PC-3 (cell line): ENCODE measurements around the gene ATP6V1G3. TPM values are rescaled to one million over a fixed set of nuclear protein-coding genes. Genes with fewer than 3 reads are reported as not detected.
A peak's percentile ranks its signal among the peaks of the same experiment; 100 is the strongest.

Experiments
- ATAC-seq: fragments of 200-7000 bp; cut with Tn5 transposase; 2 replicates; pipeline ENCODE4 v1.9.1; 2020; ENCODE audit warnings: mild to moderate bottlenecking, moderate library complexity
- BruUV-seq: library from RNA; stranded (reverse); fragments of 400-500 nt; replicated peaks from 2 replicates; lab custom pipeline; 2021; lab: Mats Ljungman, UMichigan
- CTCF ChIA-PET: fragments of 300-600 bp; sonication (Branson Sonifier 250); formaldehyde crosslinking; loops from one replicate; lab custom pipeline; 2022; ENCODE audit warnings: antibody characterized with exemption; lab: Charles Lee
- POLR2A ChIA-PET: fragments of 300-600 bp; sonication (Branson Sonifier 250); formaldehyde crosslinking; loops from one replicate; lab custom pipeline; 2022; ENCODE audit warnings: antibody characterized with exemption; ENCODE audit not compliant: unreplicated experiment; lab: Charles Lee
- DNase-seq: peaks from one replicate; pipeline ENCODE4 v3.0.0-alpha.2; 2015
- H2AFZ ChIP-seq: fragments of 300-600 bp; sonication (generic); 2 replicates; pipeline ENCODE4 v1.6.0; 2016; ENCODE audit warnings: antibody characterized with exemption, low read length
- H3F3A ChIP-seq: fragments of 300-600 bp; sonication (generic); one replicate; pipeline ENCODE4 v1.6.0; 2017; ENCODE audit warnings: antibody characterized with exemption, low read length, control low read depth, mild to moderate bottlenecking; ENCODE audit not compliant: unreplicated experiment
- H3K27ac ChIP-seq: fragments of 300-600 bp; sonication (generic); 2 replicates; pipeline ENCODE4 v1.5.1; 2016; ENCODE audit warnings: mild to moderate bottlenecking, low read length
- H3K27me3 ChIP-seq: fragments of 300-600 bp; sonication (generic); 2 replicates; pipeline ENCODE4 v1.6.1; 2016; ENCODE audit warnings: low read length, mixed read lengths
- H3K36me3 ChIP-seq: fragments of 300-600 bp; sonication (generic); 2 replicates; pipeline ENCODE4 v1.6.1; 2016; ENCODE audit warnings: low read depth, mixed run types, low read length, mixed read lengths
- H3K4me1 ChIP-seq: fragments of 300-600 bp; sonication (generic); 2 replicates; pipeline ENCODE4 v1.5.1; 2016; ENCODE audit warnings: low read length; ENCODE audit not compliant: insufficient read depth
- H3K4me2 ChIP-seq: fragments of 300-600 bp; sonication (generic); 2 replicates; pipeline ENCODE4 v1.6.0; 2016; ENCODE audit warnings: low read length
- H3K4me3 ChIP-seq: fragments of 300-600 bp; sonication (generic); 2 replicates; pipeline ENCODE4 v1.5.1; 2016; ENCODE audit warnings: mild to moderate bottlenecking, low read length, mixed read lengths
- H3K79me2 ChIP-seq: fragments of 300-600 bp; sonication (generic); 2 replicates; pipeline ENCODE4 v1.6.1; 2017; ENCODE audit warnings: low read length, mixed read lengths
- H3K9ac ChIP-seq: fragments of 300-600 bp; sonication (generic); 2 replicates; pipeline ENCODE4 v1.6.0; 2016; ENCODE audit warnings: mild to moderate bottlenecking, low read length
- H3K9me2 ChIP-seq: fragments of 300-600 bp; sonication (generic); replicated peaks from 2 replicates; pipeline ENCODE4 v1.6.1; 2016; ENCODE audit warnings: mixed run types, low read length, mixed read lengths
- H3K9me3 ChIP-seq: fragments of 300-600 bp; sonication (generic); 2 replicates; pipeline ENCODE4 v1.6.1; 2016; ENCODE audit warnings: low read length, mixed read lengths
- H4K20me1 ChIP-seq: fragments of 300-600 bp; sonication (generic); 2 replicates; pipeline ENCODE4 v1.6.1; 2016; ENCODE audit warnings: low read length, mixed read lengths
- EZH2 ChIP-seq: fragments of 300-600 bp; sonication (generic); IDR thresholded peaks from one replicate; pipeline ENCODE4 v1.6.1; 2017; ENCODE audit warnings: antibody characterized with exemption, mild to moderate bottlenecking, low read length; ENCODE audit not compliant: unreplicated experiment
- EZH2phosphoT487 ChIP-seq: fragments of 300-600 bp; sonication (generic); IDR thresholded peaks from 2 replicates; pipeline ENCODE4 v1.6.1; 2018; ENCODE audit warnings: mild to moderate bottlenecking, antibody characterized with exemption, low read length, borderline replicate concordance
- intact Hi-C: fragments of 100-400 bp; cut with micrococcal nuclease; formaldehyde crosslinking; loops from 2 replicates; pipeline ENCODE4 v1.9.0; 2023
- total RNA-seq: library from RNA; depleted of rRNA; stranded (reverse); fragments of >200 nt; gene quantifications from 2 replicates; pipeline ENCODE4 v1.2.3, GENCODE V29; 2014
- TF ChIP-seq, protein P1 (sequence below): fragments of 300-600 bp; sonication (generic); conservative IDR thresholded peaks from 2 replicates; pipeline ENCODE4 v1.5.1; 2017; ENCODE audit warnings: antibody characterized with exemption, low read depth, mild to moderate bottlenecking, low read length

The ATP6V1G3 gene
- total RNA-seq, 1 experiment from 2014 or later: not detected

DNA sequence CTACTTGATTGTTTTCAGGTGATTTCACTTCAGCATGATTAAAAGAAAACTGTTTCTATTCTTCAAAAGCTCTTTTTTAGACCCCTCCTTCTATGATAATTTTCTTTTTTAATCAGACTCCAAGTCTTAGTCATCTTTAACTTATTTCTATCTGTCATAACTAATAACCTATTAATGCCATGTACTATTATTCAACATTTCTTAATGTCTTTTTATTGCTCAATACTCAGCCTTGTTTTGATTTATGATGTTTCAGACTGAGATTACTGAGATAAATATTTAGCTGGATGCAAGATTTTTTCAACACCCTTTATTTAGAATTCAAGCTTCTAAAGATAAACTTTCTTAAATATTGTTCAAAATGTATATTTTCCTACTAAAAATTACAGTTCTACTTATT, 53.6 kb downstream of the ATP6V1G3 start:
- TF ChIP-seq EZH2phosphoT487 (no peak), EZH2 (no peak)
- TF ChIP-seq, protein P1, sequence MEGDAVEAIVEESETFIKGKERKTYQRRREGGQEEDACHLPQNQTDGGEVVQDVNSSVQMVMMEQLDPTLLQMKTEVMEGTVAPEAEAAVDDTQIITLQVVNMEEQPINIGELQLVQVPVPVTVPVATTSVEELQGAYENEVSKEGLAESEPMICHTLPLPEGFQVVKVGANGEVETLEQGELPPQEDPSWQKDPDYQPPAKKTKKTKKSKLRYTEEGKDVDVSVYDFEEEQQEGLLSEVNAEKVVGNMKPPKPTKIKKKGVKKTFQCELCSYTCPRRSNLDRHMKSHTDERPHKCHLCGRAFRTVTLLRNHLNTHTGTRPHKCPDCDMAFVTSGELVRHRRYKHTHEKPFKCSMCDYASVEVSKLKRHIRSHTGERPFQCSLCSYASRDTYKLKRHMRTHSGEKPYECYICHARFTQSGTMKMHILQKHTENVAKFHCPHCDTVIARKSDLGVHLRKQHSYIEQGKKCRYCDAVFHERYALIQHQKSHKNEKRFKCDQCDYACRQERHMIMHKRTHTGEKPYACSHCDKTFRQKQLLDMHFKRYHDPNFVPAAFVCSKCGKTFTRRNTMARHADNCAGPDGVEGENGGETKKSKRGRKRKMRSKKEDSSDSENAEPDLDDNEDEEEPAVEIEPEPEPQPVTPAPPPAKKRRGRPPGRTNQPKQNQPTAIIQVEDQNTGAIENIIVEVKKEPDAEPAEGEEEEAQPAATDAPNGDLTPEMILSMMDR: no peak
- no peak overlapping the region for H3K9ac ChIP-seq
- ATAC-seq (no peak), DNase-seq (no peak)
- H3K4me2 ChIP-seq: no peak overlapping the region
- POLR2A ChIA-PET: no interaction called here
- no peaks in the 10 kb centered on the region for H4K20me1 ChIP-seq
- no peak overlapping the region for H2AFZ ChIP-seq
- H3K27ac ChIP-seq: no peak overlapping the region
- no peaks in the 10 kb centered on the region for H3K79me2 ChIP-seq
- peaks cover 3% of the 10 kb centered on the region for H3F3A ChIP-seq
- H3K4me1 ChIP-seq: peaks cover 10% of the 10 kb centered on the region
- H3K27me3 ChIP-seq: no peaks in the 10 kb centered on the region
- CTCF ChIA-PET: no interaction called here
- H3K9me2 ChIP-seq: no peaks in the 10 kb centered on the region
- no peak overlapping the region for H3K4me3 ChIP-seq
- no peaks in the 10 kb centered on the region for H3K9me3 ChIP-seq
- intact Hi-C loops: no loop called here
- H3K36me3 ChIP-seq: no peaks in the 10 kb centered on the region
- BruUV-seq: no TSS peak

DNA sequence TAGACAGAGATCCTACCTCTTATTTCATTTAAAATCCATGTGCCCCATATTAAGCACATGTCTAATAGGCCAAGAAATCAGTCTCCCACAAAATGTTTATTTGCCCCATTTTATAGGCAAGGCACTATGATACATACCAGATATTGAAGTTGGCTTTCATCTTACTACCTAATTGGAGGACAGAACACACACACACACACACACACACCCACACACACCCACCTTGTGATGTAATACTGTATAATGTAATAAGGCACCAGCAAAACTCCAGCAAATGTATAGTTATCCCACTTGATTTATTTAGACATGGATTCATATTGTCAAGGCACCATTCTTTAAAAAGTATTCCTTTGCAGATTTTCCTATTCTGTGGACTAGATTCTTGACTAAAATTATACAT, 56.8 kb downstream of the ATP6V1G3 start:
- CTCF ChIA-PET: no interaction called here

DNA sequence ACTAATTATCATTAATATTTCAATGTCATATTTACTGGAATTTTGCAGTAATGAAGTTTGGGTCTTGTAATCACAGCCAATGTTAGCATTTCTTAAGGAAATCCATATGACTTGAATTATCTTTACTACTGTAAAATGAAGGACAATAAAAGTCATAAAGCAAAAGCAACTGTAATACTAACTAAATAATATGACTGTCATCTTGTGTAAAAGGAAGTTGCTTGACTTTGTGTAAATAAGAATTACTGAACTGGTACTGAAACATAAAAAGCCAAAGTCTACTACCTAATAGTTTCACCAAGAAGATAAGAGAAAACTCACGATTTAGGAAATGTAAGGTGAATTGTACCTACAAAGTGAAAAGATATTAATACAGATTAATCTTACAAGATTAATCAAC, 57.5 kb downstream of the ATP6V1G3 start:
- Histone ChIP-seq H3K79me2 (no peaks in the 10 kb centered on the region), H3K9me2 (no peaks in the 10 kb centered on the region), H3K36me3 (no peaks in the 10 kb centered on the region), H3K27me3 (no peaks in the 10 kb centered on the region), H3F3A (no peaks in the 10 kb centered on the region), H3K9ac (no peak overlapping the region), H3K4me2 (no peak overlapping the region), H3K4me1 (peaks cover 17% of the 10 kb centered on the region), H3K27ac (no peak overlapping the region), H2AFZ (no peak overlapping the region), H4K20me1 (no peaks in the 10 kb centered on the region), H3K4me3 (no peak overlapping the region), H3K9me3 (no peaks in the 10 kb centered on the region)
- TF ChIP-seq EZH2 (no peak), EZH2phosphoT487 (no peak)
- TF ChIP-seq, protein P1: no peak
- intact Hi-C loops: no loop called here
- POLR2A ChIA-PET: no interaction called here
- BruUV-seq: no TSS peak
- CTCF ChIA-PET: no interaction called here
- peak; percentile 27; the same call in 1 of the 2 replicates for ATAC-seq
- DNase-seq: peak; percentile 17

More for the DNA sequence above, 56.8 kb downstream of the ATP6V1G3 start:
- no peaks in the 10 kb centered on the region for H3K36me3 ChIP-seq
- H3F3A ChIP-seq: no peaks in the 10 kb centered on the region
- intact Hi-C loops: no loop called here
- H3K9me2 ChIP-seq: no peaks in the 10 kb centered on the region
- DNase-seq (no peak), ATAC-seq (no peak)
- no peak overlapping the region for H2AFZ ChIP-seq
- TF ChIP-seq EZH2phosphoT487 (no peak), EZH2 (no peak)
- TF ChIP-seq, protein P1: no peak
- peaks cover 17% of the 10 kb centered on the region for H3K4me1 ChIP-seq
- POLR2A ChIA-PET: no interaction called here
- BruUV-seq: no TSS peak
- no peaks in the 10 kb centered on the region for H3K79me2 ChIP-seq
- H3K27ac ChIP-seq: no peak overlapping the region
- H4K20me1 ChIP-seq: no peaks in the 10 kb centered on the region
- no peak overlapping the region for H3K4me3 ChIP-seq
- no peak overlapping the region for H3K4me2 ChIP-seq
- no peaks in the 10 kb centered on the region for H3K27me3 ChIP-seq
- no peaks in the 10 kb centered on the region for H3K9me3 ChIP-seq
- no peak overlapping the region for H3K9ac ChIP-seq
